NT2/D1 (cell line): ENCODE measurements around the gene ALDOB.

ENCODE experiments used
- SUZ12 ChIP-seq: IDR thresholded peaks from 2 replicates; pipeline ENCODE4 v1.6.1; 2011; ENCODE audit not compliant: insufficient read length, insufficient read depth; ENCODE audit errors: extremely low read depth
- YY1 ChIP-seq: IDR thresholded peaks from 2 replicates; pipeline ENCODE4 v1.6.1; 2011; ENCODE audit not compliant: insufficient read length, insufficient read depth
- ZNF274 ChIP-seq: IDR thresholded peaks from 2 replicates; pipeline ENCODE4 v1.6.1; 2011; ENCODE audit warnings: mild to moderate bottlenecking, low read depth, low read length

DNA sequence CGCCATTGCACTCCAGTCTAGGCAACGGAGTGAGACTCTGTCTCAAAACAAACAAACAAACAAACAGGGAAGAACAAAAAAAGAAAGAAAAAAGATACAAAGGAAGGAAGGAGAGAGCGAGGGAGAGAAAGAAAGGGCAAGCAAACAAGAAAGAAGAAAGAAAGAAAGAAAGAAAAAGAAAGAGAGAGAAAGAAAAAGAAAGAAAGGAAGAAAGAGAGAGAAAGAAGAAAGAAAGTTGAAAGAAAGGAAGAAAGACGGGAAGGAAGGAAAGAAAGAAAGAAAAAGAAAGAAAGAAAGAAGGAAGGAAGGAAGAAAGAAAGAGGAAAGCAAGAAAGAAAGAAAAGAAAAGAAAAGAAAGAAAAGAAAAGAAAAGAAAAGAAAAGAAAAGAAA is 13.1 kb upstream of the ALDOB start:
- TF ChIP-seq YY1 (no peak), SUZ12 (no peak), ZNF274 (no peak)
